ENCODE results near the gene PTCRA.

GRCh38 chr6:42940493-42941045, 24.7 kb downstream of the PTCRA start:
- no peak for TF ChIP-seq EZH2 (IDR thresholded peaks at IDR 0.05; ENCODE audit: low read length, unreplicated experiment)
- TF ChIP-seq CTCF (conservative IDR thresholded peaks at IDR 0.05; ENCODE audit: low read depth, low read length): no peak

Measured in PC-3 (cell line).